Measurements from ENCODE around the gene LIPC. TPM values are rescaled to one million over a fixed set of nuclear protein-coding genes. Genes with fewer than 3 reads are reported as not detected.

LIPC gene
- total RNA-seq, 1 donor from 2014 or later = under 0.01 TPM

- Histone ChIP-seq H3K9ac (ENCODE audit: low read depth in 1 of 3, low read length in 3 of 3) (no peak overlapping the region), H3K27ac (ENCODE audit: low read depth, low read length) (no peak overlapping the region), H3K4me3 (ENCODE audit: low read length in 3 of 3) (no peak overlapping the region), H3K9me3 (ENCODE audit: control insufficient read depth in 3 of 3, low read length in 3 of 3) (no peaks in the 10 kb centered on the region), H3K27me3 (ENCODE audit: control insufficient read depth in 3 of 3, insufficient read depth in 3 of 3, low read length in 3 of 3) (no peaks in the 10 kb centered on the region), H3K36me3 (ENCODE audit: control insufficient read depth in 3 of 3, insufficient read depth in 3 of 3, low read length in 3 of 3) (no peaks in the 10 kb centered on the region), H3K4me1 (ENCODE audit: control insufficient read depth in 3 of 3, insufficient read depth in 3 of 3, low read length in 3 of 3) (peaks cover 0 to 12% (median 7%) of the 10 kb centered on the region in 3 donors)
Observed at GRCh38 chr15:58554758-58555157, 123.0 kb downstream of the LIPC start.

DNA sequence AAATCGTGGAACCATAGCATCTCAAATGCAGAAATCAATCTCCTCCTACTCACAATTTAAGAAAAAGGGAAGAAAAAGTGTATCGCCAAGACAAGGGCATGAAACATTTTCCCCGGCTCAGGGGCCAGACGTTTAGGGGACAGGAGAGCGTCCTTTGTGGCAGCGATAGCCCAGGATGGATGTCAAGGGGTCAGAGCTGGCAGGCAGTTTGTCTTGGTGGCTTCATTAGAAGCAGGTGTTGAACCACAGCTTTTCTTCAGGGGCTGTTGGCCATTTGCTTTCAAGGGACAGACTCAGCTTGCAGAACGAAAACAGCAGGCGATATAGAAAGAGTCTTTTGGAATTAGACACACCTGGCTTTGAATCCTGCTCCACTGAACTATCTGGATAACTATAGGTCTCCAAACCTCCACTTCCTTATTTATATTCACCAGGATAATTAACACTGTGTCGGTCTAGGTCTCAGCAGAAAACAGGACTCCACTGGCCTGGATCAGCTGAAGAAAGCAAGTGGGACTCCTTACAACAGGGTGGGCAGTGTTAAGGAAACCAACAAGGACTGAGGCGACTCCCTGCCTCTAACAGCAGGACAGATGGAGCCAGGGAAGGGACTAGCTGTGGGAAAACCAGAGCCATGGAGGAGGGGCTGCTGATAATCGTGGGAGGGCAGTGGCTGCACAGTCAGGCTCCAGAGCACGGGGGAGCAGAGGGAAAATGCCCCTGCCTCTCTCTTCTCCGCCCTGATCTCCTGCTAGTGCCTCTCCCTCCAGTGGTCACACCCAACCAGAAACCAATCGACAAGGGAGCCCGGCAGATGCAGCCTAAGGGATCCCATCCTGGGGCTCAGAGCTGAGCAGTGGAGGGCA is 123.6 kb downstream of the LIPC start:
- Histone ChIP-seq H3K27me3 (ENCODE audit: control insufficient read depth in 3 of 3, insufficient read depth in 3 of 3, low read length in 3 of 3) (no peaks in the 10 kb centered on the region), H3K27ac (ENCODE audit: low read depth, low read length) (no peak overlapping the region), H3K4me3 (ENCODE audit: low read length in 3 of 3) (no peak overlapping the region), H3K4me1 (ENCODE audit: control insufficient read depth in 3 of 3, insufficient read depth in 3 of 3, low read length in 3 of 3) (peaks cover 0 to 7% (median 2%) of the 10 kb centered on the region in 3 donors), H3K9me3 (ENCODE audit: control insufficient read depth in 3 of 3, low read length in 3 of 3) (no peaks in the 10 kb centered on the region), H3K9ac (ENCODE audit: low read depth in 1 of 3, low read length in 3 of 3) (no peak overlapping the region), H3K36me3 (ENCODE audit: control insufficient read depth in 3 of 3, insufficient read depth in 3 of 3, low read length in 3 of 3) (no peaks in the 10 kb centered on the region)

- Histone ChIP-seq H3K36me3 (ENCODE audit: control insufficient read depth in 3 of 3, insufficient read depth in 3 of 3, low read length in 3 of 3) (no peaks in the 10 kb centered on the region), H3K9ac (ENCODE audit: low read depth in 1 of 3, low read length in 3 of 3) (no peak overlapping the region), H3K4me3 (ENCODE audit: low read length in 3 of 3) (no peak overlapping the region), H3K4me1 (ENCODE audit: control insufficient read depth in 3 of 3, insufficient read depth in 3 of 3, low read length in 3 of 3) (peaks cover 0 to 5% (median 2%) of the 10 kb centered on the region in 3 donors), H3K27me3 (ENCODE audit: control insufficient read depth in 3 of 3, insufficient read depth in 3 of 3, low read length in 3 of 3) (no peaks in the 10 kb centered on the region), H3K9me3 (ENCODE audit: control insufficient read depth in 3 of 3, low read length in 3 of 3) (no peaks in the 10 kb centered on the region), H3K27ac (ENCODE audit: low read depth, low read length) (no peak overlapping the region)
Observed at GRCh38 chr15:58556028-58556361, 124.2 kb downstream of the LIPC start.

DNA sequence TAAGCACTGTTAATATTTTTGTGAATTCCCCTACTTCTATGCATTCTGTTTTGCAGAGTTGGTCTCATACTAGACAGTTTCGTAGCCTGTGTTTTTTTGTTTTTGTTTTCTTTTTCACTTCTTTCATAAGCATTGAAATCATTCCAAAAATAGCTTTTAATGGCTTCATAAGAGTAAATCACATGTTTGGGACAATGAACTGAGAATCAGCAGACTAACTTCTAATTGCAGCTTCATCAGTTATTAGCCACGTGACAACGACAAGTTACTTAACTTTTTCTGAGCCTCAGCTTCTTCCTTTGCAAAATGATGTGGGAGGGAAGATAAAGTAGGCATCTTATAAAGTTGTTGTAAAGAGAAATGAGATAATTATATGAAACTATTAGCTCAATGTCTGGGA is 124.8 kb downstream of the LIPC start:
- Histone ChIP-seq H3K36me3 (ENCODE audit: control insufficient read depth in 3 of 3, insufficient read depth in 3 of 3, low read length in 3 of 3) (no peaks in the 10 kb centered on the region), H3K27ac (ENCODE audit: low read depth, low read length) (no peak overlapping the region), H3K27me3 (ENCODE audit: control insufficient read depth in 3 of 3, insufficient read depth in 3 of 3, low read length in 3 of 3) (no peaks in the 10 kb centered on the region)

GRCh38 chr15:58558777-58559176 is 127.0 kb downstream of the LIPC start:
- Histone ChIP-seq H3K4me1 (ENCODE audit: control insufficient read depth in 3 of 3, insufficient read depth in 3 of 3, low read length in 3 of 3) (no peaks in the 10 kb centered on the region), H3K36me3 (ENCODE audit: control insufficient read depth in 3 of 3, insufficient read depth in 3 of 3, low read length in 3 of 3) (no peaks in the 10 kb centered on the region), H3K27ac (ENCODE audit: low read depth, low read length) (no peak overlapping the region), H3K27me3 (ENCODE audit: control insufficient read depth in 3 of 3, insufficient read depth in 3 of 3, low read length in 3 of 3) (no peaks in the 10 kb centered on the region), H3K9me3 (ENCODE audit: control insufficient read depth in 3 of 3, low read length in 3 of 3) (no peaks in the 10 kb centered on the region), H3K9ac (ENCODE audit: low read depth in 1 of 3, low read length in 3 of 3) (no peak overlapping the region), H3K4me3 (ENCODE audit: low read length in 3 of 3) (no peak overlapping the region)

More for the DNA sequence above, 124.8 kb downstream of the LIPC start:
- Histone ChIP-seq H3K4me1 (ENCODE audit: control insufficient read depth in 3 of 3, insufficient read depth in 3 of 3, low read length in 3 of 3) (peaks cover 0 to 5% (median 2%) of the 10 kb centered on the region in 3 donors), H3K9ac (ENCODE audit: low read depth in 1 of 3, low read length in 3 of 3) (no peak overlapping the region), H3K4me3 (ENCODE audit: low read length in 3 of 3) (no peak overlapping the region), H3K9me3 (ENCODE audit: control insufficient read depth in 3 of 3, low read length in 3 of 3) (no peaks in the 10 kb centered on the region)

DNA sequence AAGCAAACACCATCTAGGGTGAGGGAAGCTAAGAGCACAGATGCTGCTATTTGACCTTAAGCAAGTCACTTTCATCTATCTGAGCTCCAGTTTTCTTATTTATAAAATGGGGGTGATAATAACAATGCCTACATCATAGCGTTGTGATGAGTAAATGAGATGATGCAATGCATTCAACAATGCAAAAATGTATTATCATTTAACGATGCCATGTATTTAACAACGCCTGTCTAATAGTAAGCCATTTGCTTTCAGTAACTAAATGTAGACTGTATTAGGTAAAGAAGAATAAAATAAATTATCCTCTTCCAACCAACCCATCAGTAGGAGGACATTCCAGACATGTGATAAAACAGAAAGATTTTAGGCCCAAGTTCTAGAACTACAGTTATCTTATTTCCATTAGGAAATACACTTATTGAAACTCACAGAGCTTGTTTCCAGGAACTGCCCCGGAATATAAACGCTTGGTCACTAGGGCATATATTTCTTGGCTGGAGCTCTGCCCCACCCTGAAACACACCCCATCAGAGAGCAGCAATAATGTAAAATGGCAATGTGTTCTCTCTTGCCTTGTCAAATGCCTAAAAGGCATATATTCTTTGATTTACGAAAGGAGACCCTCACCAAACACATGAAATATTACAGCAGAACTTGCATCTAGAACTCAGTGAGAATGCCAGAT is 128.3 kb downstream of the LIPC start:
- Histone ChIP-seq H3K9ac (ENCODE audit: low read depth in 1 of 3, low read length in 3 of 3) (no peak overlapping the region), H3K27ac (ENCODE audit: low read depth, low read length) (no peak overlapping the region), H3K27me3 (ENCODE audit: control insufficient read depth in 3 of 3, insufficient read depth in 3 of 3, low read length in 3 of 3) (no peaks in the 10 kb centered on the region), H3K9me3 (ENCODE audit: control insufficient read depth in 3 of 3, low read length in 3 of 3) (no peaks in the 10 kb centered on the region), H3K4me1 (ENCODE audit: control insufficient read depth in 3 of 3, insufficient read depth in 3 of 3, low read length in 3 of 3) (no peaks in the 10 kb centered on the region), H3K4me3 (ENCODE audit: low read length in 3 of 3) (no peak overlapping the region), H3K36me3 (ENCODE audit: control insufficient read depth in 3 of 3, insufficient read depth in 3 of 3, low read length in 3 of 3) (no peaks in the 10 kb centered on the region)

- Histone ChIP-seq H3K36me3 (ENCODE audit: control insufficient read depth in 3 of 3, insufficient read depth in 3 of 3, low read length in 3 of 3) (no peaks in the 10 kb centered on the region), H3K9ac (ENCODE audit: low read depth in 1 of 3, low read length in 3 of 3) (no peak overlapping the region), H3K4me1 (ENCODE audit: control insufficient read depth in 3 of 3, insufficient read depth in 3 of 3, low read length in 3 of 3) (no peaks in the 10 kb centered on the region), H3K4me3 (ENCODE audit: low read length in 3 of 3) (no peak overlapping the region), H3K9me3 (ENCODE audit: control insufficient read depth in 3 of 3, low read length in 3 of 3) (no peaks in the 10 kb centered on the region), H3K27me3 (ENCODE audit: control insufficient read depth in 3 of 3, insufficient read depth in 3 of 3, low read length in 3 of 3) (no peaks in the 10 kb centered on the region), H3K27ac (ENCODE audit: low read depth, low read length) (no peak overlapping the region)
Observed at GRCh38 chr15:58561321-58561720, 129.5 kb downstream of the LIPC start.

DNA sequence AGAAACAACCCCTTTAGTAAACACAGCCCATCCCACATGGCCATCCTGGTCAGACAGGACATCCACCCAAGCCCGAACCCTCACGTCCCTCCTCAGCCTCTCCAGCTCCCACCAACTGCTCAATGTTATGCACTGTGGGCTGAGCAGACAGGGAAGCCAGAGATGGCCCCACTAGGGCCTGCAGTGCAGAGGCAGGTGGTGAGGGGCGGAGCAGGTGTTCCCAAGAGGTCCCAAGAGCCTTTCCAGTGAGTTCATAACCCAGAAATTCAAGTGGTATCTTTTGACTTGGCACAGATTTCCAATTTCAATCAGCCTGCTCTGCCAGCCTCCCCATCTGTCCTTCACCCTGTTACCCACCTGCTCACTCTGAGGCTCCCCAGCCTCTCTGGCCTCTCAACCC is 130.3 kb downstream of the LIPC start:
- Histone ChIP-seq H3K36me3 (ENCODE audit: control insufficient read depth in 3 of 3, insufficient read depth in 3 of 3, low read length in 3 of 3) (no peaks in the 10 kb centered on the region), H3K9ac (ENCODE audit: low read depth in 1 of 3, low read length in 3 of 3) (no peak overlapping the region), H3K4me1 (ENCODE audit: control insufficient read depth in 3 of 3, insufficient read depth in 3 of 3, low read length in 3 of 3) (no peaks in the 10 kb centered on the region), H3K9me3 (ENCODE audit: control insufficient read depth in 3 of 3, low read length in 3 of 3) (no peaks in the 10 kb centered on the region), H3K4me3 (ENCODE audit: low read length in 3 of 3) (no peak overlapping the region), H3K27ac (ENCODE audit: low read depth, low read length) (no peak overlapping the region), H3K27me3 (ENCODE audit: control insufficient read depth in 3 of 3, insufficient read depth in 3 of 3, low read length in 3 of 3) (no peaks in the 10 kb centered on the region)

DNA sequence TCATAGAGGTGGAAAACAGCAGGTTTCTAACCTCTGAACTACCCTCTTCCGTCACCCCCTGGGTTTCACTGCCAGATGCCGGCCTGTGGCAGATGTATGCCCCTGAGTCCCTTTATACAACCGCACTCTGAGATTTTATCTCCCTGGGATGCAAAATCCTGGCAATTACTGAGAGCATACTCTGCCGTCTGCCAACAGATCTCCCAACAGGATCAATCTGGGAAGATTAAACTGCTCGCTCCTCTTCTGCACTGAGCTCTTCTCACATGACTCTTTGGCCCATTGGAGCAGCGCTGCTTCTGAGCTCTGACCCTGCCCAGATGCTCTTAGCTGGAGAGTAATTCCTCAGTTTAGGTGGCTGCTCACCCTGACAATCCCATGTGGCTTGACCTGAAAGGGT is 133.2 kb downstream of the LIPC start:
- Histone ChIP-seq H3K4me1 (ENCODE audit: control insufficient read depth in 3 of 3, insufficient read depth in 3 of 3, low read length in 3 of 3) (no peaks in the 10 kb centered on the region), H3K4me3 (ENCODE audit: low read length in 3 of 3) (no peak overlapping the region), H3K27ac (ENCODE audit: low read depth, low read length) (no peak overlapping the region), H3K9me3 (ENCODE audit: control insufficient read depth in 3 of 3, low read length in 3 of 3) (no peaks in the 10 kb centered on the region), H3K27me3 (ENCODE audit: control insufficient read depth in 3 of 3, insufficient read depth in 3 of 3, low read length in 3 of 3) (no peaks in the 10 kb centered on the region), H3K9ac (ENCODE audit: low read depth in 1 of 3, low read length in 3 of 3) (no peak overlapping the region), H3K36me3 (ENCODE audit: control insufficient read depth in 3 of 3, insufficient read depth in 3 of 3, low read length in 3 of 3) (no peaks in the 10 kb centered on the region)

- H3K27me3 ChIP-seq (ENCODE audit: control insufficient read depth in 3 of 3, insufficient read depth in 3 of 3, low read length in 3 of 3) = no peaks in the 10 kb centered on the region
- H3K36me3 ChIP-seq (ENCODE audit: control insufficient read depth in 3 of 3, insufficient read depth in 3 of 3, low read length in 3 of 3) = no peaks in the 10 kb centered on the region
- no peak overlapping the region for H3K9ac ChIP-seq (ENCODE audit: low read depth in 1 of 3, low read length in 3 of 3)
- no peak overlapping the region for H3K4me3 ChIP-seq (ENCODE audit: low read length in 3 of 3)
- no peaks in the 10 kb centered on the region for H3K9me3 ChIP-seq (ENCODE audit: control insufficient read depth in 3 of 3, low read length in 3 of 3)
- no peak overlapping the region for H3K27ac ChIP-seq (ENCODE audit: low read depth, low read length)
- H3K4me1 ChIP-seq (ENCODE audit: control insufficient read depth in 3 of 3, insufficient read depth in 3 of 3, low read length in 3 of 3) = no peaks in the 10 kb centered on the region
Observed at GRCh38 chr15:58565619-58566018, 133.8 kb downstream of the LIPC start.

Measured in skeletal muscle tissue (tissue), 4 donors.